Psoas muscle (tissue), 8 donors: ENCODE measurements around the gene RAB31. TPM values are rescaled to one million over a fixed set of nuclear protein-coding genes. Genes with fewer than 3 reads are reported as not detected.

Experiments
- ATAC-seq, 4 donors: fragments of 200-7000 bp; cut with Tn5 transposase; one replicate each; pipeline ENCODE4 v1.9.1; 2020; ENCODE audit warnings: moderate library complexity in 3 of 4, mild to moderate bottlenecking in 2 of 4
- DNase-seq, 2 donors: peaks; one replicate each; pipeline ENCODE4 v3.0.0-alpha.2; 2020
- H3K27ac ChIP-seq: fragments of 200-600 bp; one replicate; pipeline ENCODE4 v1.8.0; 2022
- H3K27me3 ChIP-seq, 3 donors: fragments of 200-600 bp in 1 of 3; one replicate each; pipeline versions ENCODE4 v1.6.1 to v1.8.0; 2013 to 2022; ENCODE audit warnings: low read length in 2 of 3, mild to moderate bottlenecking in 2 of 3, moderate library complexity in 1 of 3; ENCODE audit not compliant: insufficient read depth in 3 of 3
- H3K36me3 ChIP-seq, 2 donors: fragments of 200-600 bp in 1 of 2; one replicate each; pipeline versions ENCODE4 v1.6.1 to v1.8.0; 2013 to 2022; ENCODE audit warnings: low read depth in 1 of 2, mild to moderate bottlenecking in 1 of 2, moderate library complexity in 1 of 2; ENCODE audit not compliant: insufficient read depth in 1 of 2
- H3K4me1 ChIP-seq: fragments of 200-600 bp; one replicate; pipeline ENCODE4 v1.8.0; 2022
- H3K4me3 ChIP-seq: fragments of 200-600 bp; one replicate; pipeline ENCODE4 v1.8.0; 2022; ENCODE audit warnings: mild to moderate bottlenecking
- H3K9me3 ChIP-seq: fragments of 200-600 bp; one replicate; pipeline ENCODE4 v1.8.0; 2022
- CTCF ChIP-seq: fragments of 200-600 bp; IDR thresholded peaks from one replicate; pipeline ENCODE4 v1.8.0; 2022; ENCODE audit warnings: antibody characterized with exemption
- WGBS, 3 donors: extraction: QIAGEN DNeasy Blood & Tissue Kit; methylation state at CpG; one replicate each; pipeline versions ENCODE4 v1.1.6 to v1.1.7; 2013; 5-methylcytosine and 5-hydroxymethylcytosine counted together
- intact Hi-C, 2 donors: fragments of 100-400 bp; cut with DNase I; formaldehyde crosslinking; loops; one replicate each; pipeline versions ENCODE4 v1.11.0 to v1.14.2; 2022
- polyA plus RNA-seq, 3 donors: library from polyadenylated mRNA; stranded (reverse); fragments of 200-250 nt; gene quantifications; one replicate each; pipeline ENCODE4 v1.2.3, GENCODE V29; 2013
- total RNA-seq, 4 donors: library from RNA; stranded (reverse); fragmentation: NEBNext Ultra II Directional in 2 of 4; extraction: Animal tissue kit (Norgen Biotek cat#: 25700) in 2 of 4; gene quantifications; one replicate each; pipeline versions ENCODE4 v1.2.1 to v1.2.4, GENCODE V29; 2021 to 2023
- donor health status: healthy with polysubstance abuse.
- donor health status: DM: no; HTN: no; CAD: no; lungs with moderate emphysema.
- donor health status: Bipolar disorder and iron deficiency.
- donor health status: healthy.
- donor health status: DM: yes; HTN: yes; CAD: no.
- donor health status: DM: no; HTN: no; CAD: no.
- donor health status: DM: no; HTN: no; CAD: no.
- donor health status: DM: yes; HTN: yes; CAD: no.

The RAB31 gene
- total and polyA plus RNA-seq, 7 donors = 2.2 to 8.9 (median 5.3) TPM

GRCh38 chr18:9763157-9763556, 55.1 kb downstream of the RAB31 start:
- intact Hi-C loops = loop anchor here in 1 of 2 donors (10.0 kb wide), 1 partner anchor 148 kb away; the partner anchor contains the start of gene PPP4R1
- DNase-seq = no peak
- Histone ChIP-seq H3K27ac (no peak overlapping the region), H3K36me3 (no peaks in the 10 kb centered on the region), H3K4me1 (no peaks in the 10 kb centered on the region), H3K4me3 (no peak overlapping the region), H3K27me3 (no peaks in the 10 kb centered on the region), H3K9me3 (no peaks in the 10 kb centered on the region)
- ATAC-seq = no peak
- no peak for TF ChIP-seq CTCF
- WGBS, 3 donors = 96 to 98% (median 97%) methylated on average over 5 of the region's 5 CpGs

- intact Hi-C loops = loop anchor here in 1 of 2 donors (10.0 kb wide), 1 partner anchor 149 kb away; the partner anchor contains the start of gene PPP4R1
- no peaks in the 10 kb centered on the region for H3K9me3 ChIP-seq
- DNase-seq (no peak), ATAC-seq (no peak)
- no peaks in the 10 kb centered on the region for H3K4me1 ChIP-seq
- TF ChIP-seq CTCF = no peak
- H3K36me3 ChIP-seq = no peaks in the 10 kb centered on the region
- H3K27me3 ChIP-seq = no peaks in the 10 kb centered on the region
- no peak overlapping the region for H3K4me3 ChIP-seq
- H3K27ac ChIP-seq = no peak overlapping the region
- WGBS, 3 donors = 65 to 72% (median 71%) methylated on average over 7 of the region's 7 CpGs
Observed at GRCh38 chr18:9764011-9764481, 55.9 kb downstream of the RAB31 start.

DNA sequence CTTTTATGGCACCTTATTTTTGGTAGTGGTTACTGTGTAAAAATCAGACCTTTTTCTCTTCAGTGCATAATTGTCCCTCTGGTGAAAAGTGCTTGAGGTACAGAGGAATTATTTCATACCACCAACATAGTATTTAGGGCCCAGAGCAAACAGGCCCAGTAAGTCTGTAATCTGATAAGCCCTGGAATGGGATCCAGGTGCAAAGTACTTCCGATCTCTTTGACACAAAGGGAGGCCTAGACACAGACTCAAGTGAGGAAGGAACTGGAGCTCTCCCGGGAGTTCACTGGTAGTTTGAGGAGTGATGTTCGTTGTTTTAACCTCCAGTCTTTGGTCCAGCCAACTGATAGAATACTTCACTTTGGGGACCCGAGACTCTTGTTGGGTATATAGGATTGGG, 57.4 kb downstream of the RAB31 start:
- no peak for TF ChIP-seq CTCF
- Histone ChIP-seq H3K36me3 (no peaks in the 10 kb centered on the region), H3K9me3 (no peaks in the 10 kb centered on the region), H3K4me1 (no peaks in the 10 kb centered on the region), H3K27ac (no peak overlapping the region), H3K4me3 (no peak overlapping the region), H3K27me3 (no peaks in the 10 kb centered on the region)
- WGBS, 3 donors = 54 to 57% (median 56%) methylated on average over 4 of the region's 4 CpGs
- DNase-seq = no peak
- intact Hi-C loops = loop anchor here in 1 of 2 donors (10.0 kb wide), 1 partner anchor 151 kb away; the partner anchor contains the start of gene PPP4R1
- no peak for ATAC-seq

DNA sequence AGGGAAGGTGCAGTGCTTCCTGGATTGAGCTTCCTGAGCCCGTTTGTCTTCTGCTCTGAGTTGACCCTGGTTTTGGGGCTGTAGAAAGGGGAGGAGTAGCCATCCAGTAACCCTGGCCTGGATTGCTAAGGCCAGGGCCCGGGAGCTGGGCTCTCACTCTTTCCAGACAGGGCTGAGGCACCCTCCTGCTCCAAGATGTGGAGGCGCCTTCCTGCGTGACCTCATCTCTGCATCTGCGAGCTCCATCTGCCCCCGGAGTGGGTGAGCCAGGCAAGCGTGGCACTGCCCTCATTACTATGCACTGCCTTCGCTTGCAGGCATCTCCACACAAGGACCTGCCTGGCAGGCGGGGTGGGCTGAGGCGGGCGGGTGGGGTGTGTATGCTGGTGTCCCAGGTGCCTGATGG, 58.0 kb downstream of the RAB31 start:
- WGBS, 3 donors = 80 to 88% (median 86%) methylated on average over 10 to 11 of the region's 11 CpGs

More for the DNA sequence above, 58.0 kb downstream of the RAB31 start:
- ATAC-seq = no peak
- Histone ChIP-seq H3K36me3 (no peaks in the 10 kb centered on the region), H3K4me3 (no peak overlapping the region), H3K9me3 (no peaks in the 10 kb centered on the region), H3K27me3 (no peaks in the 10 kb centered on the region), H3K27ac (no peak overlapping the region), H3K4me1 (no peaks in the 10 kb centered on the region)
- intact Hi-C loops = loop anchor here in 1 of 2 donors (10.0 kb wide), 1 partner anchor 151 kb away; the partner anchor contains the start of gene PPP4R1
- TF ChIP-seq CTCF = no peak
- DNase-seq = no peak
